ENCODE data around the gene KRTAP10-11.

Gene KRTAP10-11

GRCh38 chr21:44612669-44613229 is 33.5 kb upstream of the KRTAP10-11 start:
- no peak overlapping the region for H3K27ac ChIP-seq
- TF ChIP-seq, protein P1, sequence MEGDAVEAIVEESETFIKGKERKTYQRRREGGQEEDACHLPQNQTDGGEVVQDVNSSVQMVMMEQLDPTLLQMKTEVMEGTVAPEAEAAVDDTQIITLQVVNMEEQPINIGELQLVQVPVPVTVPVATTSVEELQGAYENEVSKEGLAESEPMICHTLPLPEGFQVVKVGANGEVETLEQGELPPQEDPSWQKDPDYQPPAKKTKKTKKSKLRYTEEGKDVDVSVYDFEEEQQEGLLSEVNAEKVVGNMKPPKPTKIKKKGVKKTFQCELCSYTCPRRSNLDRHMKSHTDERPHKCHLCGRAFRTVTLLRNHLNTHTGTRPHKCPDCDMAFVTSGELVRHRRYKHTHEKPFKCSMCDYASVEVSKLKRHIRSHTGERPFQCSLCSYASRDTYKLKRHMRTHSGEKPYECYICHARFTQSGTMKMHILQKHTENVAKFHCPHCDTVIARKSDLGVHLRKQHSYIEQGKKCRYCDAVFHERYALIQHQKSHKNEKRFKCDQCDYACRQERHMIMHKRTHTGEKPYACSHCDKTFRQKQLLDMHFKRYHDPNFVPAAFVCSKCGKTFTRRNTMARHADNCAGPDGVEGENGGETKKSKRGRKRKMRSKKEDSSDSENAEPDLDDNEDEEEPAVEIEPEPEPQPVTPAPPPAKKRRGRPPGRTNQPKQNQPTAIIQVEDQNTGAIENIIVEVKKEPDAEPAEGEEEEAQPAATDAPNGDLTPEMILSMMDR (conservative IDR thresholded peaks at IDR 0.05): no peak
- no peak for TF ChIP-seq ZFX (IDR thresholded peaks at IDR 0.05)

- H3K27ac ChIP-seq: no peak overlapping the region
- TF ChIP-seq, protein P1 (conservative IDR thresholded peaks at IDR 0.05): no peak
- no peak for TF ChIP-seq ZFX (IDR thresholded peaks at IDR 0.05)
Observed at GRCh38 chr21:44613386-44614155, 32.6 kb upstream of the KRTAP10-11 start.

DNA sequence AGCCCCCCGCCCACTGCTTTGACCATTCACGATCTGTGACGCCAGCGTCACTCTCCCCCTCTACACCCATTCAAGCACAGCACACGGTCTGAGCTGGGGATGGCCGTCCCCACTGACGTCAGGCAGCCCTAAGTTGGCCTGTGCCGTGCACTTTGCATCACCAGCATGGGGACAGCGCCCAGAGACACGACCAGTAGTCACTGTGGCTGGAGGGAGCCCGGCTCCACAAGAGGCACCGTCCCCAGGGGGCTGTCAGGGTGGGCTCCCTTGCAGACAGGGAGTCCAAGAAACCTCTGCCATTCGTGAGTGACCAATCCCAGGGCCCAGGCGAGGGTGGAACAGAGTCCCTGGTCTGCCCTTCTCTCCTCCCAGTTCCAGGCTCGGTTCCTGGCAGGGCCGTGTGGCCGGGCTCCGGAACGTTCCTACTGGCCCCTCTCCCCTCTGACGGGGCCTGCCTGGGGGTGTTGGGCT is 32.0 kb upstream of the KRTAP10-11 start:
- TF ChIP-seq, protein P1 (conservative IDR thresholded peaks at IDR 0.05): no peak
- TF ChIP-seq ZFX (IDR thresholded peaks at IDR 0.05): no peak

GRCh38 chr21:44614961-44615391 is 31.2 kb upstream of the KRTAP10-11 start:
- TF ChIP-seq, protein P1 (conservative IDR thresholded peaks at IDR 0.05): no peak
- no peak for TF ChIP-seq ZFX (IDR thresholded peaks at IDR 0.05)
- H3K27ac ChIP-seq: no peak overlapping the region

More for the DNA sequence above, 32.0 kb upstream of the KRTAP10-11 start:
- H3K27ac ChIP-seq: no peak overlapping the region

DNA sequence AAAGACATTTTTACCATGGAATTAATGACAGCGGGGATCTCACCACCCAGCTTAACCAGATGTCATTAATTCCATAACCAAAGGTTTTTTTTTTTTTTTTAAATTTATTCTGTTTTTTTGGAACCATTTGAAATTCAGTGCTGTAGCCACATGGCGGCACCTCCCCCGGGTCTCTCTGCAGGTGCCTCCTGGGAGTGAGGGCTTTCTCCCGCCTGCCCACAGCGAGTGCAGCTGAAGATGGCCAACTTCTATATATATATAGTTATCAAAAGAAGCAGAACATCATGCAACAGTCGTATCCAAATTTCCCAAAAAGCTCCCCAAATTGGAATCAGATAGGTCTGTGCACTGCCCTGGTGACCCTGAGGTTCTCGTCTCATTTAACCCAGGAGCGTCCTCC is 30.7 kb upstream of the KRTAP10-11 start:
- H3K27ac ChIP-seq: no peak overlapping the region
- TF ChIP-seq, protein P1 (conservative IDR thresholded peaks at IDR 0.05): no peak
- TF ChIP-seq ZFX (IDR thresholded peaks at IDR 0.05): no peak

DNA sequence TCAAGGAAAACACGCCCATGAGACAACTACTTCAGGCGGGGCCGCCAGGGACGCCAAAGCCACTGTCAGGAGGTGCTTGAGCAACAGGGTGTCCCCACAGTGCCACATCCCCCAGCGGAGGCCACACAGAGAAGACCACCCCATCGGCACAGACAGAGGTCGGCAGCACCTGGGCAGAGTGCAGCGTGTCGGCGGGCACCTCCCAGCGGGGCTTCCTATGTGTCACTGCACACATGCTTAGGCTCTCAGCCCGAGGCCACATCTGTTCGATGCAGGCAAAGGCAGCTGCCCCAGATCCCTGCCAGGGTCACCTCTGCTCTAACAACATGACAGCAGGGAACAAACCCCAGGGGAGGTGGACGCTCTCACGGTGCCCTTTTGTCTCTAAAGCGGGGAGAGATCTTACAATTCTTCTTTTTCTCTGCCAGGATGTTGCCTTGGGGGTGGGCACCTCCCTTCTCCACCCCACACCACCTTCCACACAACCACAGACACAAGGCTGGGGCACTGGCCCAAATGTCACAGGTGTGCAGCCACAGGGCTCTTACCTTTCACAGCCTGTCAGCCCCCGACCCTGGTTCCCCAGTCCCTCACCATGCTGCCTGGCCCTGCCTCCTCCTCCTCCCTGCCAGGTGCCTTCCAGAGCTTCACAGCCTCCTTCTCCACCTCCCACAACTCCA is 30.2 kb upstream of the KRTAP10-11 start:
- TF ChIP-seq ZFX (IDR thresholded peaks at IDR 0.05): no peak
- TF ChIP-seq, protein P1 (conservative IDR thresholded peaks at IDR 0.05): no peak
- H3K27ac ChIP-seq: no peak overlapping the region

GRCh38 chr21:44616591-44616926 is 29.7 kb upstream of the KRTAP10-11 start:
- no peak overlapping the region for H3K27ac ChIP-seq
- TF ChIP-seq ZFX (IDR thresholded peaks at IDR 0.05): no peak
- TF ChIP-seq, protein P1 (conservative IDR thresholded peaks at IDR 0.05): no peak

Measured in C4-2B (cell line).